HG03432 (cell line): ENCODE data around the gene CXCL1.

ENCODE experiments used
- ATAC-seq: cut with Tn5 transposase; IDR thresholded peaks from one replicate; pipeline ENCODE4 v1.9.1; 2021; ENCODE audit warnings: mild to moderate bottlenecking, moderate library complexity; ENCODE audit not compliant: unreplicated experiment

The CXCL1 gene

DNA sequence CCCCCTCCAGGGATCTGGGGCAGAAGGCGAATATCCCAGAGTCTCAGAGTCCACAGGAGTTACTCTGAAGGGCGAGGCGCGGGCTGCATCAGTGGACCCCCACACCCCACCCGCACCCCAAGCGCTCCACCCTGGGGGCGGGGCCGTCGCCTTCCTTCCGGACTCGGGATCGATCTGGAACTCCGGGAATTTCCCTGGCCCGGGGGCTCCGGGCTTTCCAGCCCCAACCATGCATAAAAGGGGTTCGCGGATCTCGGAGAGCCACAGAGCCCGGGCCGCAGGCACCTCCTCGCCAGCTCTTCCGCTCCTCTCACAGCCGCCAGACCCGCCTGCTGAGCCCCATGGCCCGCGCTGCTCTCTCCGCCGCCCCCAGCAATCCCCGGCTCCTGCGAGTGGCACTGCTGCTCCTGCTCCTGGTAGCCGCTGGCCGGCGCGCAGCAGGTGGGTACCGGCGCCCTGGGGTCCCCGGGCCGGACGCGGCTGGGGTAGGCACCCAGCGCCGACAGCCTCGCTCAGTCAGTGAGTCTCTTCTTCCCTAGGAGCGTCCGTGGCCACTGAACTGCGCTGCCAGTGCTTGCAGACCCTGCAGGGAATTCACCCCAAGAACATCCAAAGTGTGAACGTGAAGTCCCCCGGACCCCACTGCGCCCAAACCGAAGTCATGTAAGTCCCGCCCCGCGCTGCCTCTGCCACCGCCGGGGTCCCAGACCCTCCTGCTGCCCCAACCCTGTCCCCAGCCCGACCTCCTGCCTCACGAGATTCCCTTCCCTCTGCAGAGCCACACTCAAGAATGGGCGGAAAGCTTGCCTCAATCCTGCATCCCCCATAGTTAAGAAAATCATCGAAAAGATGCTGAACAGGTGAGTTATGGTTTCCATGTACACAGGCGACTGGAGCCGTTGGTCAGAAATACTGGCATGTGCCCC is at the start of gene CXCL1:
TSS of gene CXCL1 (plus strand) at position 264 of the 926 bp plus-strand sequence. CDS start at position 342, 78 bp downstream.
- peak; percentile 57 for ATAC-seq

DNA sequence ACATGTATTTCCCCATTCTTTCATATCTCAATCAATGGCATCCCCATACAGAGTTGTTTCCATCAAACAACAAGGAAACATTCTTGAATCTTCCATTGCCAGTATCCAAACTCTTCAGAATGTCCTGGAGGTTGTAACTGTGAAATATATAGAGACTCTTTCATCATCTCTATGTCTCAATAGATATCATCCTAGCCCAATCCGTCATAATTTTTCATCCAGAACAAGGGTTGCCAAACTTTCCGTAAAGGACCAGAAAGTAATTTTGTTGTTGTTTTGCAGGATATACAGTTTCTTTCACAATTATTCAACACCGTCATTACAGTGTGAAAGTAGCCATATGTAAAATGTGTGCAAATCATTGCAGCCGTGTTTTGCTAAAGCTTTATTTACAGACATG is 47.9 kb upstream of the CXCL1 start:
- ATAC-seq = no peak

DNA sequence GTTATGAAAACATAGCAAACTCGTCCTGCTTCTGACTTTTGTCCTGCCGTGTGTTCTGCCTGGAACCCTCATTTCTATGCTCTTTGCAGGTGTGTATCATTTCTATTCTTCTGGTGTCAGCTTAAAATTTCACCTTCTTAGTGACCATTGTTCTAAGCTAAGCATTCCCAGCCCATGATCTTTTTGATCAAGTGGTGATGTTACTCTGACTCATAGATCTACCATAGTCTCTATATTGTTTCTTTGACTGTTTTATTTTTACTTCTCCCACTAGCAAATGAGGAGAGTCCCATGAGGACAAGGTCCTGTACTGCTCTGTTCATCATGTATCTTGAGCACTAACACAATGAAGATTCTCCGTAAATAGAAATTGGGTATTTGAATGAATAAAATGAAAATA is 46.8 kb upstream of the CXCL1 start:
- no peak for ATAC-seq

DNA sequence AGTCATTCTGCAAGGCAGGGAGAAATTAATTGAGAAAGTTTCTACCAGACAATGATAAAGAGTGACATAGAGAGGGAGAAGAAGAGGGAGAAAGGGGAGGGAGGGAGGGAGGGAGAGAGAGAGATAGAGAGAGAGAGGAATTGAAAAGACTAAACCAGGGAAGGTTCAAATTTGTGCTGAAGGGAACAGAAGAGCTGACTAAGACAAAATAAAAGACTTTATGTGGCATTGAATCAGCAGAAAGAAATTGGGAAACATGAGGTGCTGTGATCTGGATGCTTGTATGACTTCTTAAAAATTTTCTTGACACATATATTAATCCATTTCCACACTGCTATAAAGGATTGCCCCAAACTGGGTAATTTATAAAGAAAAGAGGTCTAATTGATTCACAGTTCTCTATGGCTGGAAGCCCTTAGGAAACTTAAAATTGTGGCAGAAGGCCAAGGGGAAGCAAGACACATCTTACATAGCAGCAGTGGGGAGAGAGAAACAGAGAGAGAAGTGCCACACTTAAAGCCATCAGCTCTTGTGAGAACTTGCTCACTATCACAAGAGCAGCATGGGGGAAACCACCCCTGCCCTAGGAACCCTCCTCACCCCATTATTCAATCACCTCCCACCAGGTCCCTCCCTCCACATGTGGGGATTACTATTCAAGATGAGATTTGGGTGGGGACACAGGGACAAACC is 46.2 kb upstream of the CXCL1 start:
- ATAC-seq = no peak

DNA sequence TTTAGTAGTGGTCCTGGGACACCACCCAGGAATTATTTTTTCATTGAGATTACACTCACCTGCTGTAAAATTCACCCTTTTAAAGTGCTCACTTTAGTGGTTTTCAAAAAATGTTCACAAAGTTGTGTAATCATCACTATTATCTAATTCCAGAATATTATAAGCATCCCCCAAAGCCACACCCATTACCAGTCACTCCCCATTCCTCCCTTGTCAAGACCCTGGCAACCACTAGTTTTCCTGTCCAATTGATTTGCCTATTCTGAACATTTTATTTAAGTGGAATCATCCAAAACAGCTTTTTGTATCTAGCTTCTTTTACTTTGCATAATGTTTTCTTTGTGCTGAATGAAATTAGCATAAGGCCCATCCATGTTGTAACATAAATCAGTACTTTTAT is 45.4 kb upstream of the CXCL1 start:
- no peak for ATAC-seq

GRCh38 chr4:73828956-73829355 is 40.2 kb upstream of the CXCL1 start:
- ATAC-seq = no peak

DNA sequence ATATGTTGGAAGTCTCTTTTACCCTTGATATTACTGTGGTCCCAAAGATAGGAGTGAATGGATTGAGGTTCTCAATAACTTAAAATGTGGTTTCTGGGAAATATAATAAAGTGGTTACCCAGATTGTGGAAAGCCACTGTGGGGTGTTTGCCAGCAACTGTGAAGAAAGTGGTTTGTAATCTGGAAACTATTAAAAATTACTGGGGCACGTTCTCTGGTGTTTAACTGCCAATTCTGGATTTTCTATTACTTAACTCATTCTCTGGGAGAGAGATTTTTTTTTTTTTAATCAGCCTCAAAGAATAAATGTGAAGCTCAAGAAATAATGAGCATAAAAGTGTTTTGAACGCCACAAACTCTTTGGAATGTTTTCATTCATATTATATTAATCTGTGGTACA is 37.6 kb upstream of the CXCL1 start:
- no peak for ATAC-seq

GRCh38 chr4:73832651-73833237 is 36.4 kb upstream of the CXCL1 start:
- no peak for ATAC-seq

- ATAC-seq = no peak
These were observed 32.6 kb upstream of the CXCL1 start, which contains the start of gene CXCL6 for GRCh38 chr4:73836373-73837279. TSS of gene CXCL6 (plus strand) at chr4:73836678. CDS start at chr4:73836751, 73 bp downstream.

GRCh38 chr4:73839071-73839470 is 30.1 kb upstream of the CXCL1 start:
- no peak for ATAC-seq

DNA sequence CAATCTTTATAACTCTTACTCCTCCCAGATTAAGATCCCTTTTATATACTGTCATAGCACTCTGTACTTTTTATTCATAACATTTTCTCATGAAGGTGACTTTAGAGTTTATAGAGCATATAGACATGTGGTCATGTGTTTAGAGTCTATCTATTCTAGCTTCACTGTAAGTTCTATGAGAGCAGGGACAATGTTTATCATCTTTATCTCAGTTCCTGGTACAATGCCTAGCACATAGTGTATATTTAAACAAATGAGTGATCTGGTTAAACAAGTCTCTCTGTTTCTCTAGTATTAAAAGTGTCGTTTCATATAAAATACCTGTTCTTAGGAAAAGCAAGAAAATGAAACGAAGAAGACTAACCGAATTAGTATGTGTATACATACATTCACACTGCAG is 29.5 kb upstream of the CXCL1 start:
- no peak for ATAC-seq

- no peak for ATAC-seq
These were observed 27.8 kb upstream of the CXCL1 start for GRCh38 chr4:73841243-73841925.

DNA sequence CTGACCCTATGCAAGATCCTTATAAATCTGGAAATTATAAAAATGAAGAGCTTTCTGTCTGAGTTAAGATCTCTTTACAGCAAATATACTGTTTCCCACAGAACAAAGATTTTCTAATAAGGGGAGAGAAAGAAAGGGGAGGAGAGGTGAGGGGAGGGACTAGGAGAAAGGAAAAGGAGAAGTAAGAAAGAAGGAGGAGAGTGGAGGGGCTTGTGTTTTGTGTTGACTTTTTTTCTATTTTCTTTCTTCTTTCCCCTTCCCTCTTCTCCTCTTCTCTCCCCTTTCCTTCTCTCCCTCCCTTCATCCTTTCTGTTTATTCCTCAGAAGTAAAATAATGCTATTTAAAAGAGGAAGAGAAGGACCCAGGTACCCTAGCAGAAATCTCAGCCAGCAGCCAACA is 26.5 kb upstream of the CXCL1 start:
- no peak for ATAC-seq

- ATAC-seq = no peak
These were observed 25.8 kb upstream of the CXCL1 start for GRCh38 chr4:73843369-73843768.

DNA sequence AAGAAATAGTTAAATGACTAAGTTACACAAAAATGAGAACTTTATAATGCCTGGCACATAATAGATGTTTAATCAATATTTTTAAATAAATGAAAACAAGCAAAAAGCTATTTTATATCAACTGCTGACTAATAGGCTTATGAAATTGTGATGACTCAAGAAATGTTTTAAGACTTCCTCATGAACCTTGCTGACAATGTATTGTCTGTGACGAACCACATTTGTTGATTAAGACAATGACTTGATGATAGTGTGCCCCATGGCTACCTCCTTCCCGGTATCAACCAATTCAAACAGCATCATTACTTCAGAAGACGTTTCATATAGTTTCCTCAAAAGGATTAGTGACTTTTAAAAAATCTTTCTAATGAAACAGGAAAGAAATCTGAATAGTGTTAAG is 24.8 kb upstream of the CXCL1 start:
- no peak for ATAC-seq

GRCh38 chr4:73844806-73845205 is 24.4 kb upstream of the CXCL1 start:
- ATAC-seq = no peak

DNA sequence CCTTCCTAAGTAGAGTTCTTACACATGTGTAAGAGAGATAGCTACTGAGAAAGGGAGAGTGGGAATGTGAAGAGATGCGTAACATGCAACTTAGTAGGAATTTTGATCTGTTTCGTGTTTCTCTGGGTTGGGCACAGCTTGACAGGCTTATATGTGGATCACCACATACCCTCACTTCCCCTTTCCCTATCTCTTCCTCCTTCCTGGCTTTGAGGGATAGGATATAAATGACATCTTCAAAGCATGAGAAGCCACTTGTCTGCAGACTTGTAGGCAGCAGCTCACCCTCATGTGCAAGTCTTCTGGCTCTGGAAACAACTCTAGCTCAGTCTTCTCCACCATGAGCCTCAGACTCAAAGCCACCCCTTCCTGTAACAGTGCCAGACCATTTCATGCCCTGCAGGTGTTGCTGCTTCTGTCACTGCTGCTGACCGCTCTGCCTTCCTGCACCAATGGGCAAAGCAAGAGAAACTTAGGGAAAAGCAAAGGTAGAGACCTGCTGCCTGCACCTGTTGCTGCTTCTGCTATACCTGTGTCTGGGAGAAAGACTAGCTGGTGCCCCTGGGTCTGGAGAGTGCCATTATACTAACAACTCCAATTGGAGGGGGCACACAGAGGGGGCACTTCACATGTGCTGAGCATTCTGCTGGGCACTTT is 21.5 kb upstream of the CXCL1 start:
- no peak for ATAC-seq

DNA sequence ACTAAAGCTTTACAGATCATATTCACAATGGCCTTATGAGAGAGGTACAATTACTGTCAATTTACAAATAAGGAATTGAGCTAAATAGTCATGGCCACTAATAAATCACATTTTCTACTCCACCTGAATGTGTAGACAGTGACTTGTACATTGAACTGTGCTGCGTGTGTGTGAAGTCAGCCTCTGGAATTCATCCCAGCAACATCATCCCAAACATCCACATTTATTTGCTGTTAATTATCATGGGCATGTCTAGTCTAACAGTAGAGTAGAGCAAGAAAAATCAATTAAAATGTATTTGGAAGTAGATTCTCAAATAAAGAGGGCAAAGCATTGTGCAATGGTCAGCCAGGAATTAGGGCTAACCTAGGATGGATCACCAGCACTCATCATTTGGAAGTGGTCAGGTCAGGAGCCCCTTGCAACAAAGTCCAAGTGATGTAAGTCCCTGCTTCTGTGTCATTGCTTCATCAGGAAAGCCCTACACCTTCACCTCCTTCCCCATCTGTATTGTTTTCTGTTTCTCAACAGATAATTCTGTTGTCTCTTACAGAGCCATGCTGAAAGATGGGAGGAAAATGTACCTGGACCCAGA is 20.9 kb upstream of the CXCL1 start:
- ATAC-seq = no peak
